Smooth muscle cell (in vitro differentiated cells): ENCODE data around the gene CFAP298. TPM values are rescaled to one million over a fixed set of nuclear protein-coding genes. Genes with fewer than 3 reads are reported as not detected.

Source experiments
- DNase-seq: peaks from one replicate; lab custom pipeline; 2025; ENCODE audit not compliant: unreplicated experiment; lab: John Stamatoyannopoulos, UW
- H2AFZ ChIP-seq: fragments of 200-600 bp; sonication (generic); 2 replicates; pipeline ENCODE4 v1.6.0; 2016; ENCODE audit warnings: antibody characterized with exemption, low read depth, mild to moderate bottlenecking
- H3F3A ChIP-seq: fragments of 200-600 bp; sonication (generic); 2 replicates; pipeline ENCODE4 v1.6.0; 2017; ENCODE audit warnings: antibody characterized with exemption, low read depth
- H3K27ac ChIP-seq: fragments of 200-600 bp; sonication (generic); 2 replicates; pipeline ENCODE4 v1.5.1; 2016; ENCODE audit warnings: low read depth, mild to moderate bottlenecking
- H3K27me3 ChIP-seq: fragments of 200-600 bp; sonication (generic); 2 replicates; pipeline ENCODE4 v1.6.1; 2016; ENCODE audit warnings: low read depth, mild to moderate bottlenecking
- H3K36me3 ChIP-seq: fragments of 200-600 bp; sonication (generic); 2 replicates; pipeline ENCODE4 v1.5.1; 2016; ENCODE audit warnings: low read depth
- H3K4me1 ChIP-seq: fragments of 200-600 bp; sonication (generic); 2 replicates; pipeline ENCODE4 v1.5.1; 2016; ENCODE audit warnings: low read depth
- H3K4me2 ChIP-seq: fragments of 200-600 bp; sonication (generic); 2 replicates; pipeline ENCODE4 v1.6.0; 2016; ENCODE audit warnings: mild to moderate bottlenecking
- H3K4me3 ChIP-seq: fragments of 200-600 bp; sonication (generic); 2 replicates; pipeline ENCODE4 v1.5.1; 2016; ENCODE audit warnings: mild to moderate bottlenecking
- H3K79me2 ChIP-seq: fragments of 200-600 bp; sonication (generic); 2 replicates; pipeline ENCODE4 v1.6.0; 2016; ENCODE audit warnings: low read depth, mild to moderate bottlenecking
- H3K9ac ChIP-seq: fragments of 200-600 bp; sonication (generic); 2 replicates; pipeline ENCODE4 v1.6.0; 2016; ENCODE audit warnings: low read depth
- H3K9me3 ChIP-seq: fragments of 200-600 bp; sonication (generic); replicated peaks from 2 replicates; pipeline ENCODE4 v1.5.1; 2016; ENCODE audit warnings: low read depth
- H4K20me1 ChIP-seq: fragments of 200-600 bp; sonication (generic); 2 replicates; pipeline ENCODE4 v1.6.0; 2016; ENCODE audit warnings: low read depth
- WGBS: methylation state at CpG from one replicate; pipeline ENCODE4 v1.1.7; 2016; ENCODE audit warnings: low lambda C conversion rate; 5-methylcytosine and 5-hydroxymethylcytosine counted together
- polyA plus RNA-seq: library from polyadenylated mRNA; unstranded; fragments of >200 nt; fragmentation: Nextera tagmentation; extraction: Ambion mirVana; gene quantifications from 2 replicates; pipeline ENCODE4 v1.2.1, GENCODE V29; 2016
- total RNA-seq: library from RNA; depleted of rRNA; stranded (reverse); fragments of >200 nt; gene quantifications from 2 replicates; pipeline ENCODE4 v1.2.3, GENCODE V29; 2014
- TF ChIP-seq, protein P1 (sequence below): fragments of 200-600 bp; sonication (generic); IDR thresholded peaks from 2 replicates; pipeline ENCODE4 v1.5.1; 2017; ENCODE audit warnings: borderline replicate concordance, mild to moderate bottlenecking, antibody characterized with exemption; ENCODE audit not compliant: insufficient read depth, poor library complexity, severe bottlenecking

CFAP298 gene
- total and polyA plus RNA-seq, 2 experiments from 2014 or later = 26.8 to 41.9 TPM

DNA sequence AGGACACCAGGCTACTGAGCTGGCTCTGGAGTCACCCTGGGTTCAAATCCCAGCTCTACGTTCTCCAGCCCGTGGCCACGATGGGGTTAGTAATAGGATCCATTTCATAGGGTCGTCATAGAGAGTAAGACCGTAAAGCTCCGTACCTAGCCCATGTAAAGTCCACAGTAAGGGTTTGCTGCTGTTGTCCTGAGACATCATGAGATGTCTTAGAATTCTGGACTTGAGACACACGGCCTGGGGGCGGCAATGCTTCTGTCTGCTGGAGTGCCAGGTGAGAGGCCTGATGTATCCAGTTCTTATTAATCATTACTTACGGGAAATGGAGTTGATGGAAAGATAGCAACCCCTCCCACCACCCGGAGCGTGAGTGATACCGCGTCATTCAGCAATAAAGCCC is 30.4 kb downstream of the CFAP298 start:
- WGBS = 96% methylated on average over 13 of the region's 13 CpGs
- Histone ChIP-seq H4K20me1 (no peaks in the 10 kb centered on the region), H3K4me2 (no peak overlapping the region), H3K79me2 (no peaks in the 10 kb centered on the region), H3K27me3 (peaks cover 15% of the 10 kb centered on the region), H3F3A (no peaks in the 10 kb centered on the region), H3K27ac (no peak overlapping the region), H2AFZ (no peak overlapping the region), H3K9ac (no peak overlapping the region), H3K4me1 (no peaks in the 10 kb centered on the region), H3K36me3 (no peaks in the 10 kb centered on the region), H3K9me3 (no peaks in the 10 kb centered on the region), H3K4me3 (no peak overlapping the region)
- DNase-seq = no peak
- TF ChIP-seq, protein P1, sequence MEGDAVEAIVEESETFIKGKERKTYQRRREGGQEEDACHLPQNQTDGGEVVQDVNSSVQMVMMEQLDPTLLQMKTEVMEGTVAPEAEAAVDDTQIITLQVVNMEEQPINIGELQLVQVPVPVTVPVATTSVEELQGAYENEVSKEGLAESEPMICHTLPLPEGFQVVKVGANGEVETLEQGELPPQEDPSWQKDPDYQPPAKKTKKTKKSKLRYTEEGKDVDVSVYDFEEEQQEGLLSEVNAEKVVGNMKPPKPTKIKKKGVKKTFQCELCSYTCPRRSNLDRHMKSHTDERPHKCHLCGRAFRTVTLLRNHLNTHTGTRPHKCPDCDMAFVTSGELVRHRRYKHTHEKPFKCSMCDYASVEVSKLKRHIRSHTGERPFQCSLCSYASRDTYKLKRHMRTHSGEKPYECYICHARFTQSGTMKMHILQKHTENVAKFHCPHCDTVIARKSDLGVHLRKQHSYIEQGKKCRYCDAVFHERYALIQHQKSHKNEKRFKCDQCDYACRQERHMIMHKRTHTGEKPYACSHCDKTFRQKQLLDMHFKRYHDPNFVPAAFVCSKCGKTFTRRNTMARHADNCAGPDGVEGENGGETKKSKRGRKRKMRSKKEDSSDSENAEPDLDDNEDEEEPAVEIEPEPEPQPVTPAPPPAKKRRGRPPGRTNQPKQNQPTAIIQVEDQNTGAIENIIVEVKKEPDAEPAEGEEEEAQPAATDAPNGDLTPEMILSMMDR = no peak

DNA sequence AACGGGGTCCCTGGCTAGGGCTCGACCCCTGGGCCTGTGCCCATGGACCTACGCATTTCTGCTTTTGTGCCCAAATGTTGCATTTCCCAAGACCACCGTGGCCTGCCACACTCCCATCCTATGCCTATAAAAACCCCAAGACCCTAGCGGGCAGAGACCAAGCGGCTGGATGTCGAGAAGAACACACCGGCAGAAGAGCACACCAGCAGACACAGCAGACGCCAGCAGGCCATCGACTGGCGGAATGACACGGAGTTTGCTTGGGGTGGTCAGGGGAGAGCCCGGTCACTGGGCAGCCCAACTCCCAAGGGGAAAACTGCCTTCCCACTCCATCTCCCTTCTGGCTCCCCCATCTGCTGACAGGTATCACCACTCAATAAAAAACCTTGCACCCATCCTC is 31.2 kb downstream of the CFAP298 start:
- Histone ChIP-seq H3K79me2 (no peaks in the 10 kb centered on the region), H3K27me3 (peaks cover 15% of the 10 kb centered on the region), H3K4me1 (no peaks in the 10 kb centered on the region), H3K9ac (no peak overlapping the region), H3K4me2 (no peak overlapping the region), H3K27ac (no peak overlapping the region), H3K9me3 (no peaks in the 10 kb centered on the region), H3K4me3 (no peak overlapping the region), H4K20me1 (no peaks in the 10 kb centered on the region), H2AFZ (no peak overlapping the region), H3K36me3 (no peaks in the 10 kb centered on the region), H3F3A (no peaks in the 10 kb centered on the region)
- TF ChIP-seq, protein P1 = no peak
- 95% methylated on average over 13 of the region's 13 CpGs for WGBS
- no peak for DNase-seq

DNA sequence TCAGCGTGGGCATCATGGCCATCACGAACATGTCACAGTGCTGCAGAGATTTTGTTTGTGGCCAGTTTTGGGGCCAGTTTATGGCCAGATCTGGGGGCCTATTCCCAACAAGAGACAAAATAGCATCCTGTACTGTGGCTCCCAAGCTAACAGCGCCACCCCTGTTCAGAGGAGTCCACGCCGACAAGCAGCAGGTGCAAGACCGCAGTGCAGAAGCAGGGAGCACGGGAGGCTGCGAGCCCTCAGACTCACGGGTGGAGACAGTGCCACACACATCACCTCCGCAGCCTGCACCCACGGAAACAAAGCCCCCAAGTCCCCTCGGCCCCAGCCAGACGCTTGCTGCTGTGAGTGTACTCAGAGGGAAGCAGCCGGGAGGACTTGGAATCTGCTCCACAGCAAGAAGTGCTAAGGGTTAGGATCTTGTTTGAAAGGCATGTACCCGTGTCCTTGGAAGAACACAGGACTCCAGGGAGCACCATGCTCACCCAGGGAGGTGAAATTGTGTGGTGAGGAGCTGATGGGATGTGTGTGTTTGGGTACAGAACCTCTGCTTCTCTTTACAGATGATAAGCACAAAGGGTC is 34.0 kb downstream of the CFAP298 start:
- Histone ChIP-seq H3F3A (no peaks in the 10 kb centered on the region), H2AFZ (no peak overlapping the region), H3K27me3 (peaks cover 27% of the 10 kb centered on the region), H3K36me3 (no peaks in the 10 kb centered on the region), H3K79me2 (no peaks in the 10 kb centered on the region), H3K4me3 (no peak overlapping the region), H3K9ac (no peak overlapping the region), H3K4me1 (no peaks in the 10 kb centered on the region), H3K4me2 (no peak overlapping the region), H3K27ac (no peak overlapping the region), H3K9me3 (no peaks in the 10 kb centered on the region), H4K20me1 (no peaks in the 10 kb centered on the region)
- DNase-seq = no peak
- 30% methylated on average over 15 of the region's 15 CpGs for WGBS
- TF ChIP-seq, protein P1 = peak; percentile 8

DNA sequence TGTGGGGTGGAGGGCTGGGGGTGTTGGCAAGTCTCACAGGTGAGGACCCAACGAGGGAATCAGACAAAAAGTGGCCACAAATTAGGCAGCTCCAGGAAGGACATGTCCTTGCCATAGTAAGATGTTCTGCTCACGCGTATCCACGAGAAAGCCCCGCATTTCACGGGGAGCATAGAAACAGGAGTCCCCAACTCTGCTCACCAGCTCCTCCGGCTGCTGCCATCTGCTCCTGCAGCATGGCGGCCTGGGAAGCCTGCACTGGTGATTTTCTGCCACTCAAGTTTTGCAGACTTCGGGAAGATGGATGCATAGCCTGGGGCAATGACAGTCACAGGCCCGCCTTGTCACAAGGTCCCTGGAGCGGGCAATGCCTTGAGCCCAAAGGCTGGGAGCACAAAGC is 36.2 kb downstream of the CFAP298 start:
- Histone ChIP-seq H4K20me1 (no peaks in the 10 kb centered on the region), H3K9ac (no peak overlapping the region)

More for the DNA sequence above, 36.2 kb downstream of the CFAP298 start:
- DNase-seq = no peak
- no peak overlapping the region for H2AFZ ChIP-seq
- no peaks in the 10 kb centered on the region for H3K36me3 ChIP-seq
- H3K4me3 ChIP-seq = no peak overlapping the region
- TF ChIP-seq, protein P1 = no peak
- no peaks in the 10 kb centered on the region for H3K4me1 ChIP-seq
- H3K27me3 ChIP-seq = peaks cover 27% of the 10 kb centered on the region
- H3K27ac ChIP-seq = no peak overlapping the region
- WGBS = 89% methylated on average over 11 of the region's 11 CpGs
- no peaks in the 10 kb centered on the region for H3F3A ChIP-seq
- no peaks in the 10 kb centered on the region for H3K79me2 ChIP-seq
- no peaks in the 10 kb centered on the region for H3K9me3 ChIP-seq
- no peak overlapping the region for H3K4me2 ChIP-seq
